Measurements from ENCODE around the gene MOXD1. TPM values are rescaled to one million over a fixed set of nuclear protein-coding genes. Genes with fewer than 3 reads are reported as not detected.
A peak's percentile ranks its signal among the peaks of the same experiment; 100 is the strongest.

The MOXD1 gene
- polyA plus RNA-seq = 2.3 to 2.7 TPM (median 2.3 TPM) in 3 replicates
- polyA plus RNA-seq (2011; ENCODE audit: low read depth) = 0.16 TPM
- polyA plus RNA-seq (2011; cell fraction: cytosol; rRNA removed) = 1.0 and 1.9 TPM in 2 replicates
- 1.9 and 2.0 TPM in 2 replicates for polyA plus RNA-seq (2011; cell fraction: nucleus; rRNA removed)
- 0.35 and 2.1 TPM in 2 replicates for polyA plus RNA-seq (2012; ENCODE audit: low replicate concordance)
- polyA minus RNA-seq = 0.75 to 1.7 TPM (median 1.6 TPM) in 3 replicates
- 1.2 TPM for polyA minus RNA-seq (2011; cell fraction: cytosol; rRNA and poly(A)+ RNA removed)
- 2.3 TPM in 2 replicates for polyA minus RNA-seq (2011; cell fraction: nucleus; rRNA and poly(A)+ RNA removed)

GRCh38 chr6:132400883-132401617, at the start of gene MOXD1:
Gene MOXD1 (minus strand): TSS chr6:132401475. CDS start chr6:132401426, 49 bp downstream.
- peak within 1 kb of the TSS; percentile 60 for H3K9ac ChIP-seq (ENCODE audit: control insufficient read depth, extremely low read depth, insufficient read depth, low read length)
- no peaks in the 10 kb centered on the region for H3K36me3 ChIP-seq (ENCODE audit: control insufficient read depth in 2 of 2, extremely low read depth in 1 of 2, insufficient read depth in 2 of 2, low read length in 2 of 2)
- peak within 1 kb of the TSS; percentile 88 for H2AFZ ChIP-seq (ENCODE audit: control insufficient read depth, low read length)
- H3K27ac ChIP-seq (ENCODE audit: control insufficient read depth, insufficient read depth, low read length) = no peak within 1 kb of the TSS
- DNase-seq (ENCODE audit: low read depth, low spot score) = no peak
- H3K79me2 ChIP-seq (ENCODE audit: control insufficient read depth, insufficient read depth, low read length) = no peaks in the 10 kb centered on the region
- no peaks in the 10 kb centered on the region for H4K20me1 ChIP-seq (ENCODE audit: control insufficient read depth, extremely low read depth, insufficient read depth, low read length)
- dilution Hi-C loops (cut with MboI; ENCODE audit: extremely low pct_ligation_motif_present, low sequenced_read_pairs) = no loop called here
- FAIRE-seq = no peak
- peak within 1 kb of the TSS; percentile 52 to 71 (median 65) for H3K4me3 ChIP-seq (ENCODE audit: control insufficient read depth in 2 of 3, extremely low read depth in 1 of 3, insufficient read depth in 2 of 3, low read depth in 1 of 3, low read length in 3 of 3)
- peaks cover 16% of the 10 kb centered on the region for H3K27me3 ChIP-seq (ENCODE audit: control insufficient read depth, extremely low read depth, insufficient read depth, low read length)
- no peaks in the 10 kb centered on the region for H3K9me1 ChIP-seq (ENCODE audit: control insufficient read depth, extremely low read depth, insufficient read depth, low read length)
- H3K4me2 ChIP-seq (ENCODE audit: control insufficient read depth, extremely low read depth, insufficient read depth, low read depth, low read length) = peak within 1 kb of the TSS; percentile 76
- peaks cover 7% of the 10 kb centered on the region for H3K4me1 ChIP-seq (ENCODE audit: control insufficient read depth, extremely low read depth, insufficient read depth, low read length)
- H3K9me3 ChIP-seq (ENCODE audit: control insufficient read depth, low read depth, low read length) = no peaks in the 10 kb centered on the region
- TF ChIP-seq CTCF (optimal IDR thresholded peaks at IDR 0.05 in 1 of 3, IDR thresholded peaks at IDR 0.05 in 1 of 3, conservative IDR thresholded peaks at IDR 0.05 in 1 of 3; ENCODE audit: extremely low read depth in 1 of 3, insufficient read depth in 2 of 3, low read length in 3 of 3) = no peak
- TF ChIP-seq EZH2 (IDR thresholded peaks at IDR 0.05; ENCODE audit: low read length) = no peak

- no peak for DNase-seq (ENCODE audit: low read depth, low spot score)
- no peak overlapping the region for H3K4me3 ChIP-seq (ENCODE audit: control insufficient read depth in 2 of 3, extremely low read depth in 1 of 3, insufficient read depth in 2 of 3, low read depth in 1 of 3, low read length in 3 of 3)
- no peaks in the 10 kb centered on the region for H3K79me2 ChIP-seq (ENCODE audit: control insufficient read depth, insufficient read depth, low read length)
- H4K20me1 ChIP-seq (ENCODE audit: control insufficient read depth, extremely low read depth, insufficient read depth, low read length) = no peaks in the 10 kb centered on the region
- no peaks in the 10 kb centered on the region for H3K9me3 ChIP-seq (ENCODE audit: control insufficient read depth, low read depth, low read length)
- no peaks in the 10 kb centered on the region for H3K9me1 ChIP-seq (ENCODE audit: control insufficient read depth, extremely low read depth, insufficient read depth, low read length)
- H3K36me3 ChIP-seq (ENCODE audit: control insufficient read depth in 2 of 2, extremely low read depth in 1 of 2, insufficient read depth in 2 of 2, low read length in 2 of 2) = no peaks in the 10 kb centered on the region
- no peak overlapping the region for H3K4me2 ChIP-seq (ENCODE audit: control insufficient read depth, extremely low read depth, insufficient read depth, low read depth, low read length)
- H3K27me3 ChIP-seq (ENCODE audit: control insufficient read depth, extremely low read depth, insufficient read depth, low read length) = no peaks in the 10 kb centered on the region
- no peak overlapping the region for H3K9ac ChIP-seq (ENCODE audit: control insufficient read depth, extremely low read depth, insufficient read depth, low read length)
- no peak overlapping the region for H3K27ac ChIP-seq (ENCODE audit: control insufficient read depth, insufficient read depth, low read length)
- peaks cover 9% of the 10 kb centered on the region for H3K4me1 ChIP-seq (ENCODE audit: control insufficient read depth, extremely low read depth, insufficient read depth, low read length)
- no peak for FAIRE-seq
- TF ChIP-seq CTCF (optimal IDR thresholded peaks at IDR 0.05 in 1 of 3, IDR thresholded peaks at IDR 0.05 in 1 of 3, conservative IDR thresholded peaks at IDR 0.05 in 1 of 3; ENCODE audit: extremely low read depth in 1 of 3, insufficient read depth in 2 of 3, low read length in 3 of 3) = no peak
- no peak for TF ChIP-seq EZH2 (IDR thresholded peaks at IDR 0.05; ENCODE audit: low read length)
- H2AFZ ChIP-seq (ENCODE audit: control insufficient read depth, low read length) = no peak overlapping the region
- dilution Hi-C loops (cut with MboI; ENCODE audit: extremely low pct_ligation_motif_present, low sequenced_read_pairs) = no loop called here
Measured at GRCh38 chr6:132446855-132447241, 45.6 kb upstream of the MOXD1 start.

Data from keratinocyte (primary cell).